Mesendoderm (in vitro differentiated cells): ENCODE results near the gene TBC1D3B.
"Not testable (repeated sequence)": the region's sequence is repeated elsewhere in the genome, so short reads cannot be mapped to it uniquely, and the experiment has no call there.

Source experiments
- DNase-seq: peaks from one replicate; pipeline ENCODE4 v3.0.0; 2013
- H2AK5ac ChIP-seq: 2 replicates; pipeline ENCODE4 v1.6.1; 2013; ENCODE audit warnings: low read length, inconsistent platforms
- H2BK120ac ChIP-seq: 2 replicates; pipeline ENCODE4 v1.6.1; 2013; ENCODE audit warnings: low read depth, mild to moderate bottlenecking, low read length, moderate library complexity, mixed read lengths
- H2BK15ac ChIP-seq: replicated peaks from 2 replicates; pipeline ENCODE4 v1.6.1; 2013; ENCODE audit warnings: low read depth, mild to moderate bottlenecking, moderate library complexity
- H2BK5ac ChIP-seq: 2 replicates; pipeline ENCODE4 v1.6.1; 2013; ENCODE audit warnings: low read length, inconsistent platforms
- H3K18ac ChIP-seq: 2 replicates; pipeline ENCODE4 v1.6.1; 2013; ENCODE audit warnings: mild to moderate bottlenecking, low read length, mixed read lengths
- H3K23ac ChIP-seq: one replicate; pipeline ENCODE4 v1.6.1; 2013; ENCODE audit warnings: low read length
- H3K27ac ChIP-seq: 2 replicates; pipeline ENCODE4 v1.5.1; 2013; ENCODE audit warnings: low read depth, mild to moderate bottlenecking, inconsistent platforms, low read length, moderate library complexity
- H3K27me3 ChIP-seq: 2 replicates; pipeline ENCODE4 v1.6.1; 2013; ENCODE audit warnings: low read length, control low read depth, mild to moderate bottlenecking, inconsistent platforms; ENCODE audit not compliant: insufficient read depth, poor library complexity
- H3K36me3 ChIP-seq: 2 replicates; pipeline ENCODE4 v1.6.1; 2013; ENCODE audit warnings: low read length, inconsistent platforms; ENCODE audit not compliant: control insufficient read depth, insufficient read depth
- H3K4ac ChIP-seq: one replicate; pipeline ENCODE4 v1.6.1; 2013; ENCODE audit warnings: low read depth, mild to moderate bottlenecking, low read length, moderate library complexity
- H3K4me1 ChIP-seq: 2 replicates; pipeline ENCODE4 v1.6.1; 2013; ENCODE audit warnings: low read depth, low read length, inconsistent platforms; ENCODE audit not compliant: control insufficient read depth
- H3K4me2 ChIP-seq: 2 replicates; pipeline ENCODE4 v1.6.1; 2013; ENCODE audit warnings: low read length
- H3K4me3 ChIP-seq: 2 replicates; pipeline ENCODE4 v1.5.1; 2013; ENCODE audit warnings: mild to moderate bottlenecking, low read length
- H3K56ac ChIP-seq: one replicate; pipeline ENCODE4 v1.6.1; 2013; ENCODE audit warnings: low read length
- H3K79me1 ChIP-seq: 2 replicates; pipeline ENCODE4 v1.6.1; 2013; ENCODE audit warnings: low read length, inconsistent platforms
- H3K79me2 ChIP-seq: 2 replicates; pipeline ENCODE4 v1.6.1; 2013; ENCODE audit warnings: mild to moderate bottlenecking, low read length; ENCODE audit not compliant: control insufficient read depth, insufficient read depth
- H3K9ac ChIP-seq: 2 replicates; pipeline ENCODE4 v1.6.1; 2013; ENCODE audit warnings: low read length, inconsistent platforms
- H4K5ac ChIP-seq: one replicate; pipeline ENCODE4 v1.6.1; 2013; ENCODE audit warnings: low read length
- H4K8ac ChIP-seq: one replicate; pipeline ENCODE4 v1.6.1; 2013; ENCODE audit warnings: low read depth, mild to moderate bottlenecking, control low read depth, low read length, moderate library complexity
- WGBS: extraction: QIAGEN DNeasy Blood & Tissue Kit; methylation state at CpG from one replicate; pipeline ENCODE4 v1.1.7; 2013; ENCODE audit warnings: low lambda C conversion rate, missing lambda C conversion rate; ENCODE audit not compliant: insufficient coverage; ENCODE audit errors: extremely low coverage; 5-methylcytosine and 5-hydroxymethylcytosine counted together

Gene TBC1D3B

DNA sequence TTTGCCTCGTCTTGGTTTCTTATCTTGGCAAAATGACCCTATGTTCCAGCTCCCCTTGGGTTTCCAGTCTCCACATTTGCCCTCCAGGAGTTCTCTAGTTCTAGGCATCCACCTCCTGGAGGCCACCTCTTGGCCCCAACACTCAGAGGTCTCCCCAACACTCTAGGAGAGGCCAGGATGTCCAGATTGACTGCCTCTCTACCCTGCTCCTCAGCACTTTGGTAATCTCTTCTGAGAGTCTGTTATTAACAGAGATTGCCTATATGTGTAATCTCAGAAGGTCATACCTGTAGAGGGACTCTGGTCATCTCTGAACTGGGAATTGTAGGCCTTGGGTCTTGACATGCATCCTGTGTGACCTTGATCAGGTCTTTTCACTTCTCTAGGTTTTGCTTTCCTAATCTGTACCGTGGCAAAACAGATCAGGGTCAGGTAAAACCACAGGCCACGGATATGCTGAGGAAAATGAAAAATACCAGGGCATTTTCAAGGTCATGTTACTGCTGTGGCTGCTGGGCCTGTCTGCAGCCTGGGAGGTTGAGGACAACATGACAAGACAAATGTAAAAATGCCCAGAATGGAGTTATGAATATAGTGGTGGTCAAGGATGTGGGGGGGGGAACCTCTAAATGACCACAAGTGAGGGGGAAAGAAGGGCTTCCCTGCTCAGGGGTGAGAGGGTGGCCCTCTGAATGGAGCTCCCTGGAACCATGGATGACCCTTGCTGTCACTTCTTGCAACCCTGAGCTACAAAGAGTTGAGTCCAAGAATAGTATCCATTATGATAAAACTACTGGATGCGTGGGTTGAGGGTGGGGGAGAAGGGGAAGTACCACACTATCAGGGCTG is 29.4 kb upstream of the TBC1D3B start:
- Histone ChIP-seq H3K27me3 (no peaks in the 10 kb centered on the region), H2BK15ac (no peak overlapping the region), H2BK120ac (no peak overlapping the region), H3K4me3 (no peak overlapping the region), H3K79me1 (no peaks in the 10 kb centered on the region), H4K8ac (no peak overlapping the region), H2AK5ac (no peak overlapping the region), H3K36me3 (no peaks in the 10 kb centered on the region), H3K9ac (no peak overlapping the region), H2BK5ac (no peak overlapping the region), H3K4me1 (no peaks in the 10 kb centered on the region), H3K79me2 (no peaks in the 10 kb centered on the region), H3K18ac (no peak overlapping the region), H3K4me2 (no peak overlapping the region), H3K56ac (no peak overlapping the region), H3K4ac (no peak overlapping the region), H4K5ac (no peak overlapping the region), H3K27ac (no peak overlapping the region), H3K23ac (no peak overlapping the region)
- no CpG with 5 or more reads among the region's 4 CpGs for WGBS
- no peak for DNase-seq

DNA sequence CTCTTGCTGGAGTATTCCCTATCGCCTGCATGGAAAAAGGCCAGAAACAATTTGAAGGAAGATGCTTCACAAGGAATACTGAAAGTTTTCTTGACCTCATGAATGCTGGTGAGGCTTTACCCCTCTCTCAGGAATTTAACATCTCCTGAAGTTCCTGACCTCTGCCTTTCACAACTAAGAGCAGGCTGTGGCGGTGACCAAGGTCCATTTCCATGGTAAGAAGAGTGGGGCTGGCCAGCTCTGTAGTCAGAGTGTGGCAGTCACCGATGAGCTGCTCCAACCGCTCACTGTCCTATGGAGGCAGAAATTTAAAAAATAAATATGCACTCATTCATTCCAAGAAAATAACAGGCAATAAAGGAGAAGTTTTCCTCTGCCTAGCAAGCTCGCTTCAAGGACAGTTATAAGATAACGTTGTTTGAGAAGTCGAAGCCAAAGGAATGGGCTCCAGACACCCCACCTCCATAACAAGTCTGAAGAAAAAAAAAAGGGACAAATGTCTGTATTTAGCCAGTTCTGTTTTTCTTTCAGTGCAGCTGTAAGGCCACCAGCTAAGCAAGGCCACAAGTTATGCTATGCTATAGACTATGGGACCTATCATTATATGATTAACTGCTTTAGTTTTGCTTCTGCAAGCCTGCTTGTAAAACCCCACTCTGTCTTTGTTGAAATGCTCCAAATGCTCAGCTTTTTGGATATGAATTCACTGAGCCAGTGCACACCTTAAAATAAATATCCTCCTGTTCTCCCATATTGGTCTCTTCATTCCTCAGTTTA is 28.5 kb upstream of the TBC1D3B start:
- H3K23ac ChIP-seq, result no peak overlapping the region
- no peak for DNase-seq
- no peaks in the 10 kb centered on the region for H3K79me2 ChIP-seq
- no peak overlapping the region for H2BK5ac ChIP-seq
- no peaks in the 10 kb centered on the region for H3K79me1 ChIP-seq
- H4K5ac ChIP-seq, result no peak overlapping the region
- no peak overlapping the region for H3K4me2 ChIP-seq
- no peak overlapping the region for H3K4ac ChIP-seq
- H3K4me1 ChIP-seq, result no peaks in the 10 kb centered on the region
- H3K27ac ChIP-seq, result no peak overlapping the region
- no peak overlapping the region for H3K4me3 ChIP-seq
- no peak overlapping the region for H3K56ac ChIP-seq
- no peak overlapping the region for H2BK120ac ChIP-seq
- no peak overlapping the region for H3K18ac ChIP-seq
- no peak overlapping the region for H2AK5ac ChIP-seq
- no CpG with 5 or more reads among the region's 7 CpGs for WGBS
- no peak overlapping the region for H4K8ac ChIP-seq
- no peak overlapping the region for H2BK15ac ChIP-seq
- H3K27me3 ChIP-seq, result no peaks in the 10 kb centered on the region
- H3K9ac ChIP-seq, result no peak overlapping the region
- H3K36me3 ChIP-seq, result no peaks in the 10 kb centered on the region

DNA sequence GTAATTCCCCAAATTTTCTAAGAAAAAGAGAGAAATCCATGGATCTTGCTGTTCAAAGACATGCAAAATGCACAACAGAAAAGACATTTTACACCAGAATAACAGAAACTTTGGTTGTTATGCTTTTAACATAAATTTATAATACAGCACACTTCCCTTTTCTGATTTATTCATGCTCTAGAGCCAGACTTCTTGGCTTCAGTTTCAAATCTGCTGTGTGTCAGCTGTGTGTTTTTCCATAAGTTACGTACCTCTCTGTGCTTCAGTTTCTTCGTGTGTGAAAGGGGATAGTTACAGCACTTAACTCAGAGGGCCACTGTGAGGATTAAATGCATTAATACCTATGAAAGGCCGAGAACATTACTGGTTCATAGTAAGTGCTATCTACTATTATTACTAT is 26.9 kb upstream of the TBC1D3B start:
- H3K18ac ChIP-seq, result no peak overlapping the region
- H2BK120ac ChIP-seq, result no peak overlapping the region
- no CpG with 5 or more reads among the region's 3 CpGs for WGBS
- no peak overlapping the region for H3K9ac ChIP-seq
- no peak overlapping the region for H3K4me2 ChIP-seq
- no peaks in the 10 kb centered on the region for H3K27me3 ChIP-seq
- H3K4me1 ChIP-seq, result peaks cover 2% of the 10 kb centered on the region
- H3K4ac ChIP-seq, result no peak overlapping the region
- DNase-seq, result no peak
- H2BK5ac ChIP-seq, result no peak overlapping the region
- H2BK15ac ChIP-seq, result no peak overlapping the region
- H4K8ac ChIP-seq, result no peak overlapping the region
- H2AK5ac ChIP-seq, result no peak overlapping the region
- H3K56ac ChIP-seq, result no peak overlapping the region
- no peak overlapping the region for H4K5ac ChIP-seq
- H3K79me1 ChIP-seq, result no peaks in the 10 kb centered on the region
- H3K23ac ChIP-seq, result no peak overlapping the region
- H3K4me3 ChIP-seq, result no peak overlapping the region
- H3K79me2 ChIP-seq, result no peaks in the 10 kb centered on the region
- no peaks in the 10 kb centered on the region for H3K36me3 ChIP-seq
- H3K27ac ChIP-seq, result no peak overlapping the region

DNA sequence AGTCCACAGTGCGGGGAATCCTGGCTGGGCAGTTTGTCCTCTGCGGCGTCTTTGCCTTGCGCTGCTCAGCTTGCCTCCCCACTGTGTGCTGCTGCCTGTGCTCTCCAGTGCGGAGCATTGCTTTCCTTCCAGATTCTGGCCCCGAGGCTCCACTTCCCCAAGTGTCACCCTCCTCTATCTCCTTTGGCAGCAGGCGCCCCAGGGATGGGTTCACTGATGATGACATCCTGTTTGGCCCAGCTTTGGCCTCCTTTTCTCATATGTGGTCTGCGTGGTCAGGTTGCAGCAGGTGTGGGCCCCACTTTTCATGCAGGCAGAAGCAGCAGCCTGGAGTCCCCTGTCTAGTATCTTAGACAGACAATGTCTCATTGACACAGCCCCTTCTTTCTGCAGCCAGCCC is 25.1 kb upstream of the TBC1D3B start:
- H3K18ac ChIP-seq, H2BK5ac ChIP-seq, H3K79me2 ChIP-seq, H3K9ac ChIP-seq, H2AK5ac ChIP-seq, H2BK15ac ChIP-seq, H3K27ac ChIP-seq, H3K4ac ChIP-seq, H3K36me3 ChIP-seq, H3K4me2 ChIP-seq, H4K5ac ChIP-seq, H2BK120ac ChIP-seq, DNase-seq, H3K4me3 ChIP-seq, H3K79me1 ChIP-seq, H4K8ac ChIP-seq, H3K56ac ChIP-seq, H3K23ac ChIP-seq, H3K27me3 ChIP-seq, H3K4me1 ChIP-seq: not testable (repeated sequence)
- WGBS, result no CpG with 5 or more reads among the region's 8 CpGs

DNA sequence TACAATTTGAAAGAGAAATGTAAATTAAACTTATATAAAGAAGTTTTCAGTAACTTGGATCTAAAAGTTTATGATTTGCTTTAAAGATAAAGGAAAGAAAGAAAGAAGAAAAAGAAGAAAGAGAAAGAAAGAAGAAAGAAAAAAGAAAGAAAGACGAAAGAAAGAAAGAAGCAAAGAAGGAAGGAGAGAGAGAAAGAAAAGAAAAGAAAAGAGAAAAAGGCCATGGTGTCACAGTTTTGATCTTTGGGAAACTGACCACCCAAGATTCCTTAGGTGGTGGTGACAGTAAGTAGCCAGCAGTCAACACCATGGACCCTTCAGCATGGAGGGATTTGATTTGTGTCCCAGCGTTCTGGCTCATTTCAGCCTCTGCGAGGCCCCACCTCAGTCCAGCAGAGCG is 24.7 kb upstream of the TBC1D3B start:
- not testable (repeated sequence) for H2BK5ac ChIP-seq, H3K79me1 ChIP-seq, H3K36me3 ChIP-seq, H4K5ac ChIP-seq, DNase-seq, H2BK15ac ChIP-seq, H3K9ac ChIP-seq, H4K8ac ChIP-seq, H3K56ac ChIP-seq, H3K27me3 ChIP-seq, H3K4me3 ChIP-seq, H3K79me2 ChIP-seq, H3K23ac ChIP-seq, H3K4me2 ChIP-seq, H3K4me1 ChIP-seq, H3K18ac ChIP-seq, H2BK120ac ChIP-seq, H2AK5ac ChIP-seq, H3K27ac ChIP-seq, H3K4ac ChIP-seq
- no CpG with 5 or more reads among the region's 4 CpGs for WGBS
